Gastroesophageal sphincter (tissue), 3 donors: ENCODE results near the gene CFAP100.

Source experiments
- CTCF ChIP-seq, 4 experiments: fragments of 200-600 bp in 2 of 4; fragments of 450-650 bp in 2 of 4; sonication (generic) in 1 of 4; IDR thresholded peaks; one replicate each; pipeline ENCODE4 v1.5.1; 2017 to 2019; ENCODE audit warnings: antibody characterized with exemption in 4 of 4, mild to moderate bottlenecking in 2 of 4, moderate library complexity in 2 of 4
- POLR2AphosphoS5 ChIP-seq: sonication (generic); formaldehyde crosslinking; IDR thresholded peaks from one replicate; pipeline ENCODE4 v1.6.1; 2017; ENCODE audit warnings: antibody characterized with exemption

GRCh38 chr3:126349611-126350501, 44.9 kb upstream of the CFAP100 start:
- TF ChIP-seq POLR2AphosphoS5 (no peak), CTCF (IDR thresholded peaks at IDR 0.05) (no peak)
